Subcutaneous abdominal adipose tissue (tissue), 5 donors: ENCODE data around the gene STARD10.
A peak's percentile ranks its signal among the peaks of the same experiment; 100 is the strongest.
"Not testable (repeated sequence)": the region's sequence is repeated elsewhere in the genome, so short reads cannot be mapped to it uniquely, and the experiment has no call there.

ENCODE experiments used
- H3K27ac ChIP-seq: one replicate; pipeline ENCODE4 v1.7.0; 2013; ENCODE audit warnings: low read depth, mild to moderate bottlenecking, inconsistent platforms, low read length, moderate library complexity
- H3K27me3 ChIP-seq, 5 donors: one replicate each; pipeline ENCODE4 v1.7.0; 2013; ENCODE audit warnings: low read length in 5 of 5, inconsistent platforms in 1 of 5; ENCODE audit not compliant: control insufficient read depth in 5 of 5, insufficient read depth in 4 of 5
- H3K36me3 ChIP-seq, 5 donors: one replicate each; pipeline ENCODE4 v1.7.0; 2013; ENCODE audit warnings: low read length in 5 of 5; ENCODE audit not compliant: control insufficient read depth in 5 of 5, insufficient read depth in 5 of 5
- H3K4me1 ChIP-seq, 5 donors: one replicate each; pipeline ENCODE4 v1.7.0; 2013; ENCODE audit warnings: low read length in 5 of 5, mild to moderate bottlenecking in 3 of 5, moderate library complexity in 1 of 5; ENCODE audit not compliant: control insufficient read depth in 5 of 5, insufficient read depth in 5 of 5
- H3K4me3 ChIP-seq, 5 donors: one replicate each; pipeline ENCODE4 v1.7.0; 2013; ENCODE audit warnings: low read length in 5 of 5, low read depth in 1 of 5
- H3K9ac ChIP-seq, 5 donors: one replicate each; pipeline ENCODE4 v1.7.0; 2013; ENCODE audit warnings: low read length in 5 of 5, mild to moderate bottlenecking in 4 of 5, moderate library complexity in 3 of 5
- H3K9me3 ChIP-seq, 5 donors: one replicate each; pipeline ENCODE4 v1.7.0; 2013; ENCODE audit warnings: low read length in 5 of 5; ENCODE audit not compliant: control insufficient read depth in 5 of 5
- donor health status: healthy.
- donor health status: healthy.
- donor health status: healthy.
- donor health status: healthy.
- donor health status: healthy.

STARD10 gene

GRCh38 chr11:72818971-72819370 lies 25.1 kb upstream of the STARD10 start:
- Histone ChIP-seq H3K27me3 (no peaks in the 10 kb centered on the region), H3K27ac (no peak overlapping the region), H3K9me3 (no peaks in the 10 kb centered on the region), H3K4me1 (peaks cover 0 to 37% (median 25%) of the 10 kb centered on the region in 5 donors), H3K4me3 (no peak overlapping the region), H3K9ac (no peak overlapping the region), H3K36me3 (peaks cover 0 to 40% (median 11%) of the 10 kb centered on the region in 5 donors)

DNA sequence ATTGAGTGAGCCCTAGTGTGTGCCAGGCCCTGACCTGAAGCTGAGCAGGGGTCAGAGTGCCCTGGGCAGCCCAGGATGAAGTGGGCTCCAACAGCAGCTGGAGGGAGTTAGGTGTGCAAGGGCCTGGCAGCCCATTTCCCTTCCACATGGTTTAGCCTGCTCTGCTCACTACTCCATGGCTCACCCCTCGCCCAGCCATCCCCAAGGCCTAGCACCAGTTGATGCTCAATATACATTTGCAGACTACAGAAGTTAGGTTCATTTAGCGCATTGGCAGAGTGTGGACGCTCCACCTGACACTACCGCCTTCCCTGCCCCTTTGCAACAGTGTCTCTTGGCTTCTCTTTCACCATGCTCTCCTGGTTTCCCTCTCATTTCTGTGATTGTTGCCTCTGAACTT lies 24.1 kb upstream of the STARD10 start:
- H3K27ac ChIP-seq = no peak overlapping the region
- peaks cover 0 to 36% (median 11%) of the 10 kb centered on the region in 5 donors for H3K36me3 ChIP-seq
- no peaks in the 10 kb centered on the region for H3K9me3 ChIP-seq
- no peaks in the 10 kb centered on the region for H3K27me3 ChIP-seq
- no peak overlapping the region for H3K4me3 ChIP-seq
- no peak overlapping the region for H3K9ac ChIP-seq
- H3K4me1 ChIP-seq = peaks cover 4 to 47% (median 34%) of the 10 kb centered on the region in 5 donors

GRCh38 chr11:72816404-72816990 lies 22.6 kb upstream of the STARD10 start:
- Histone ChIP-seq H3K4me1 (peaks cover 8 to 42% (median 32%) of the 10 kb centered on the region in 5 donors), H3K27ac (no peak overlapping the region), H3K9me3 (no peaks in the 10 kb centered on the region), H3K27me3 (no peaks in the 10 kb centered on the region), H3K36me3 (peaks cover 0 to 36% (median 11%) of the 10 kb centered on the region in 5 donors), H3K4me3 (no peak overlapping the region), H3K9ac (no peak overlapping the region)

DNA sequence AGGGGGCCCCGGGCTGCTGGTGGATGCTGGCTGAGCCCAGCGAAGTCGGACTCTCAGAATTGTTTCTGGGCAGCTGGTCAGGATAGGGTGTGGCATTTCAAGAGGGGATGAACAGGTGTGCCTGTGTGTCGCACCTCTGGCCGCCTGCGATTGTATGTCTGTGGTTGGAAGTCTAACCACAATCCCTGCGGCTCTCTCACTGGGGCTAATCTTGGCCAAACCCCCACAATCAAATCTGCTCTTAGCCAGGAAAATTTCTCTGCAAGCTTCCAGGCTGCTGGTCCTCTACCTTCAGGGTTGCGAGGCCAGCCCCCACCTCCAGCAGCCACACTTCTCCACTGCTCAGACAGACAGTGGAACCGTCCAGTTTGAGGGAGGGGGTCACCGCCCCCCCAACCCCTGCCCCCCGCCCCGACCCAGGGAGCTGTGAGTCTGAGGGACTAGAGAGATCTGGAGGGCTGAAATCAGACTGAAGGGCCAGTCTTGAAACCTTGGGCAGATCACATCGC lies 21.3 kb upstream of the STARD10 start:
- H3K4me3 ChIP-seq = peak overlapping the region; percentile 83 to 99 (median 89)
- H3K27ac ChIP-seq = peak overlapping the region; percentile 92
- no peaks in the 10 kb centered on the region for H3K27me3 ChIP-seq
- H3K9me3 ChIP-seq = no peaks in the 10 kb centered on the region
- peaks cover 8 to 37% (median 28%) of the 10 kb centered on the region in 5 donors for H3K4me1 ChIP-seq
- H3K9ac ChIP-seq = peak overlapping the region in 4 of 5 donors; percentile 83 to 89 (median 88)
- H3K36me3 ChIP-seq = peaks cover 0 to 26% (median 11%) of the 10 kb centered on the region in 5 donors

DNA sequence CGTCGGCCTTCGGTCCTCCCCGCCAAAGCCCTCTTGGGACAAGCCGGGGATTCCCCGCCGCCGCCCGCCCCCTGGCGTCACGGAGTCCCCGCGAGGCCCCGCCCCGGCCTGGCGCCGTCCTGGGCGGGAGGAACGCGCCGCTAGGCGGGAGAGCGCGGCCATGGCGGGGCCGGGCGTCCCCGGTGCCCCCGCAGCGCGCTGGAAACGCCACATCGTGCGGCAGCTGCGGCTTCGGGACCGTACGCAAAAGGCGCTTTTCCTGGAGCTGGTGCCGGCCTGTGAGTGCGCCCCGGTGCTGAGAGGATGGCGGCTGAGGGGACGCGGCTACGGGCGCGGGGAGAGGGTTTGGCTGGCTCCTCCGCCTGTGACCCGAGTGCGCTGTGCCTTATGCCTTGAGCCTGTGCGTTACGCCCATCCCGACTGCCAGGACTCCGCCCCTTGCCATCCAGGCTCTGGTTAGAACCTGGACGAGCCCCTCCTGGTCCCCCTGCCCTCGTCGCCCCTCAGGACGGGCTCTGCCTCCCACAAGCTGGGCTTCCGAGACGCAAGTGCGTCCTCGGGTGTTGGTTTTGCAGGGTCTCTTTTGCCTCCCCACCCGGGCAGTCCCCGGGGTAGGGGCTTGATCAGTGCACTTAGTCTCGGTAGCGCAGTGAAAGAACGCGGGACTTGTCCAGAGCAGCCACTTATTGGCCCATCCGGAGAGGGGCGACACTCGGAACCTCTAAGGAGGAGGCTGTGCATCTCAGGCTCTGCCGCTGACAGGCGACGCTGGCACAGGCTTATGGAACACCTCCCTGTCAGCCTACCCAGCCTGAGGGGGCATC lies 20.7 kb upstream of the STARD10 start, which contains the start of gene ATG16L2:
TSS of gene ATG16L2 (plus strand) at position 126 of the 824 bp plus-strand sequence. CDS start at position 161, 35 bp downstream.
- Histone ChIP-seq H3K9ac (peak within 1 kb of the TSS; percentile 66 to 94 (median 87)), H3K27me3 (no peaks in the 10 kb centered on the region), H3K27ac (peak within 1 kb of the TSS; percentile 92), H3K9me3 (no peaks in the 10 kb centered on the region), H3K4me3 (peak within 1 kb of the TSS; percentile 83 to 99 (median 89)), H3K36me3 (peaks cover 0 to 23% (median 11%) of the 10 kb centered on the region in 5 donors), H3K4me1 (peaks cover 8 to 37% (median 28%) of the 10 kb centered on the region in 5 donors)

GRCh38 chr11:72813740-72814285 lies 20.0 kb upstream of the STARD10 start:
- Histone ChIP-seq H3K9ac (peak overlapping the region in 4 of 5 donors; percentile 83 to 94 (median 88)), H3K27ac (peak overlapping the region; percentile 92), H3K36me3 (peaks cover 0 to 21% (median 11%) of the 10 kb centered on the region in 5 donors), H3K4me1 (peaks cover 8 to 37% (median 28%) of the 10 kb centered on the region in 5 donors), H3K27me3 (no peaks in the 10 kb centered on the region), H3K9me3 (no peaks in the 10 kb centered on the region), H3K4me3 (peak overlapping the region; percentile 83 to 99 (median 89))

GRCh38 chr11:72812967-72813739 lies 19.3 kb upstream of the STARD10 start:
- Histone ChIP-seq H3K27me3 (no peaks in the 10 kb centered on the region), H3K36me3 (peaks cover 0 to 15% (median 7%) of the 10 kb centered on the region in 5 donors), H3K9ac (peak overlapping the region; percentile 66 to 94 (median 87)), H3K27ac (peak overlapping the region; percentile 92), H3K9me3 (no peaks in the 10 kb centered on the region), H3K4me1 (peaks cover 8 to 42% (median 31%) of the 10 kb centered on the region in 5 donors), H3K4me3 (peak overlapping the region; percentile 83 to 99 (median 89))

DNA sequence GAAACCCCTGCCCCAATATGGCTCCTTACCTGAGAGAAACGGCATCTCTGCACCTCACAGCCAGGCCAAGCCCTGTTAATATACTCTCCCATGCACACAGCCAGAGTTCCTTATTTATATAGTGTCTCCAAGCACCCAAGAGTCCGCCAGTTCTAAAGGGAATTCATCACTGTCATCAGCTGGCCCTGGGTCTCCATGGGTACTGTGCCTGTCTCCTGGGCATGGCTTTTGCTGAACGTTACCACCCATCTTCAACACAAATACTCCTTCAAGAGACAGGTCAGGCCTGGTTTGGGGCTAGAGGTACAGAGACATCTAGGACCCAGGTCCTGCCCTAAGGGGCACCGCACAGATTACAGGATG lies 18.7 kb upstream of the STARD10 start:
- Histone ChIP-seq H3K27ac (peak overlapping the region; percentile 30), H3K9me3 (no peaks in the 10 kb centered on the region), H3K4me3 (peak overlapping the region; percentile 83 to 99 (median 89)), H3K4me1 (peaks cover 8 to 46% (median 31%) of the 10 kb centered on the region in 5 donors), H3K9ac (peak overlapping the region in 3 of 5 donors; percentile 66 to 94 (median 83)), H3K36me3 (peaks cover 0 to 9% (median 3%) of the 10 kb centered on the region in 5 donors), H3K27me3 (no peaks in the 10 kb centered on the region)

DNA sequence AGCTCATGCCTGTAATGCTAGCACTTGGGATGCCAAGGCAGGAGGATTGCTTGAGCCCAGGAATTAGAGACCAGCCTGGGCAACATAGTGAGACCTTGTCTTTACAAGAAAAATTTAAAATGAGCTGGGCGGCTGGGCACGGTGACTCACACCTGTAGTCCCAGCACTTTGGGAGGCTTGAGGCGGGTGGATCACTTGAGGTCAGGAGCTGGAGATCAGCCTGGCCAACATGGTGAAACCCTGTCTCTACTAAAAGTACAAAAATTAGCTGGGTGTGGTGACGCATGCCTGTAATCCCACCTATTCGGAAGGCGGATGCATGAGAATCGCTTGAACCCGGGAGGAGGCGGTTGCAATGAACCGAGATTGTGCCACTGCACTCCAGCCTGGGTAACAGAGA lies 17.8 kb upstream of the STARD10 start:
- not testable (repeated sequence) for H3K27me3 ChIP-seq, H3K9me3 ChIP-seq, H3K4me3 ChIP-seq, H3K27ac ChIP-seq, H3K36me3 ChIP-seq, H3K9ac ChIP-seq
- H3K4me1 ChIP-seq = peaks cover 8 to 49% (median 31%) of the 10 kb centered on the region in 5 donors
